ENCODE results near the gene C1QTNF4.

GRCh38 chr11:47607380-47607779 lies 13.2 kb upstream of the C1QTNF4 start:
- TF ChIP-seq CTCF (IDR thresholded peaks at IDR 0.05; ENCODE audit: low read depth, low read length) (no peak), POLR2A (IDR thresholded peaks at IDR 0.05; ENCODE audit: extremely low read depth, insufficient read length) (no peak), MAX (IDR thresholded peaks at IDR 0.05; ENCODE audit: low read depth, low read length) (no peak)

Data from NB4 (cell line).